Astrocyte of the cerebellum (primary cell): ENCODE data around the gene PRKACA.

ENCODE experiments used
- DNase-seq: peaks from one replicate; pipeline ENCODE4 v3.0.0-alpha.2; 2011; ENCODE audit warnings: low read depth
- H3K4me3 ChIP-seq: 2 replicates; pipeline ENCODE4 v1.5.1; 2011; ENCODE audit warnings: mild to moderate bottlenecking, low read depth, low read length, moderate library complexity
- in situ Hi-C: cut with HindIII; loops from 2 replicates; pipeline ENCODE4 v1.10.0; 2017; ENCODE audit warnings: low sequenced_read_pairs
- TF ChIP-seq, protein P1 (sequence below): IDR thresholded peaks from 2 replicates; pipeline ENCODE4 v1.5.1; 2012; ENCODE audit warnings: low read length, low read depth, moderate library complexity, mild to moderate bottlenecking; ENCODE audit errors: missing control alignments

PRKACA gene

DNA sequence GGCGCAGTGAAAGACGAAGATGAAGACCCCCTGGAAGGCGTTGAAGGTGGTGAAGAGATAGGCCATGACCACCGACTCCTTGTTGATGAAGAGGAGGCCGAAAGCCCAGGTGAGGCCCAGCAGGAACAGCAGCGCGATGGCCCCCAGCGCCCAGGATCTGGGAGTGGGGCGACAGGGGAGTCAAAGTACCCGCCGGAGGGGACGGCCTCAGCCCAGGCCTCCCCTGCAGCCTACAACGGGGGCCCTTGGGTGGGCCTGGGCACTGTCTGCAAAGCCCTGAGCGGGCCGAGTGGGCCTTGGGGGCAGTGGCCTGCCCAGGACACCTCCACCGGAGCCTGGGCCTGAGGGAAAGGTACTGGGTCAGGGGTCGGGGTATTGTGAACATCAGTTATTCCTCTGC is 37.8 kb upstream of the PRKACA start:
- in situ Hi-C loops: no loop called here
- DNase-seq: no peak
- H3K4me3 ChIP-seq: no peak overlapping the region
- TF ChIP-seq, protein P1, sequence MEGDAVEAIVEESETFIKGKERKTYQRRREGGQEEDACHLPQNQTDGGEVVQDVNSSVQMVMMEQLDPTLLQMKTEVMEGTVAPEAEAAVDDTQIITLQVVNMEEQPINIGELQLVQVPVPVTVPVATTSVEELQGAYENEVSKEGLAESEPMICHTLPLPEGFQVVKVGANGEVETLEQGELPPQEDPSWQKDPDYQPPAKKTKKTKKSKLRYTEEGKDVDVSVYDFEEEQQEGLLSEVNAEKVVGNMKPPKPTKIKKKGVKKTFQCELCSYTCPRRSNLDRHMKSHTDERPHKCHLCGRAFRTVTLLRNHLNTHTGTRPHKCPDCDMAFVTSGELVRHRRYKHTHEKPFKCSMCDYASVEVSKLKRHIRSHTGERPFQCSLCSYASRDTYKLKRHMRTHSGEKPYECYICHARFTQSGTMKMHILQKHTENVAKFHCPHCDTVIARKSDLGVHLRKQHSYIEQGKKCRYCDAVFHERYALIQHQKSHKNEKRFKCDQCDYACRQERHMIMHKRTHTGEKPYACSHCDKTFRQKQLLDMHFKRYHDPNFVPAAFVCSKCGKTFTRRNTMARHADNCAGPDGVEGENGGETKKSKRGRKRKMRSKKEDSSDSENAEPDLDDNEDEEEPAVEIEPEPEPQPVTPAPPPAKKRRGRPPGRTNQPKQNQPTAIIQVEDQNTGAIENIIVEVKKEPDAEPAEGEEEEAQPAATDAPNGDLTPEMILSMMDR: no peak

DNA sequence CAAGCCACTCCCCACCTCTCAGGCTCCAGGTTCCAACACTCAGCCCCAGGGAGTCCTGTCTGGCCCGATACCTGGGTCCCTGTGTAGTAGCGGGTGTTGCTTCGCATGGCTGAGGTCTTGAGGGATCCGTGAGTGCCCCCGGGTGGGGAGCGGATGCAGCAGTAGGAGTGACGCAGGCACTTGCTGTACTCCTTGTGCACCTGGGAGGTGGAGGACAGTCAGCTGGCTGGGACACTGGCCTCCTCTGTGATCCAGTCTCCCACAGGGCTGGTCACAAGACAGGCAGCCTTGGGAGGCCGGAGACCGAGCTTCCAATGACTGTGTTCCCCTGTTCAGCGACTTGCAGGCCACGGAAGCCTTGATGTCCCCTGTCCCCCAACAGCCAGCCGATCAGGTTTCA is 35.2 kb upstream of the PRKACA start:
- TF ChIP-seq, protein P1: no peak
- no peak overlapping the region for H3K4me3 ChIP-seq
- in situ Hi-C loops: no loop called here
- DNase-seq: no peak

DNA sequence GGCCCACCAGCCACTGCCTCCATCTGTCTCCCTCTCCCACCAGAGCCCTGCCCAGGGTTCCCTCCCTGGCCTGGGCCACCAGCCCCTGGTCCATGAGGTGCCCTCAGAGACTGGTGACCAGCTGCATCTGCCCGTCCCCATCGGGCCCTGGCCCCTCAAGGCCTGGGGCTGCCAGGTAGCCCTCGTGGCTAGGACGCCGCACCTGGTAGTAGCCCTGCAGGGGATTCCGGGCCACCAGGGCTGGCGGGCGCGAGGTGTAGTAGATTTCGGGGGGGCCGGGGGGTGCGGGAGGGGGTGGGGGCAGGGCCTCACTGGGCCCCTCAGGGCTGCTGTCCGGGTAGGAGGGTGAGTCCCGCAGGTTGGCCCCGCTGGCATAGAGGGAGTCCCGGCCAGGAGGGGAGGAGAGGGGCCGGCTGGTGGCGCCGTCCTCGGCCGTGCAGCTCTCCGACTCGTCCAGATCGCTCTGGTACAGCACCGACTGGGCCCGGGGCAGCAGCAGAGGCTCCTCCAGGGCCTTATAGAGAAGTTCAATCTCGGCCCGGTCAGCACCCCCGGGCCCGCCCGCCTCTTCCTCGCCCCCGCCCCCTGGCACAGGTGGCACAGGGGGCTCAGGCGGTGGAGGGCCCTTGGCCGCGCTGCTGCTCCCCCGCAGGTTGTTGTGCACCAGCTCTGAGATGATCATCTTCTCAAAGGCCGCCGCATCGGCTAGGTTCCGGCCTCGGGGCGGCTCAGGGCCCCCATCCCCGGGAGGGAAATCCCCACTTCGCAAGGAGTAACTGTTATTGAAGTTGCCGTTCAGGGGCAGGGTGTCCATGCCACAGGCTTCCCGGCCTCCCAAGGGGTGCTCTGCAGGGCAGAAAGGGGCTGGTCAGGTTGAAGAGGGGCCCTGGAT is 33.5 kb upstream of the PRKACA start:
- H3K4me3 ChIP-seq: no peak overlapping the region
- in situ Hi-C loops: no loop called here
- TF ChIP-seq, protein P1: no peak
- no peak for DNase-seq

DNA sequence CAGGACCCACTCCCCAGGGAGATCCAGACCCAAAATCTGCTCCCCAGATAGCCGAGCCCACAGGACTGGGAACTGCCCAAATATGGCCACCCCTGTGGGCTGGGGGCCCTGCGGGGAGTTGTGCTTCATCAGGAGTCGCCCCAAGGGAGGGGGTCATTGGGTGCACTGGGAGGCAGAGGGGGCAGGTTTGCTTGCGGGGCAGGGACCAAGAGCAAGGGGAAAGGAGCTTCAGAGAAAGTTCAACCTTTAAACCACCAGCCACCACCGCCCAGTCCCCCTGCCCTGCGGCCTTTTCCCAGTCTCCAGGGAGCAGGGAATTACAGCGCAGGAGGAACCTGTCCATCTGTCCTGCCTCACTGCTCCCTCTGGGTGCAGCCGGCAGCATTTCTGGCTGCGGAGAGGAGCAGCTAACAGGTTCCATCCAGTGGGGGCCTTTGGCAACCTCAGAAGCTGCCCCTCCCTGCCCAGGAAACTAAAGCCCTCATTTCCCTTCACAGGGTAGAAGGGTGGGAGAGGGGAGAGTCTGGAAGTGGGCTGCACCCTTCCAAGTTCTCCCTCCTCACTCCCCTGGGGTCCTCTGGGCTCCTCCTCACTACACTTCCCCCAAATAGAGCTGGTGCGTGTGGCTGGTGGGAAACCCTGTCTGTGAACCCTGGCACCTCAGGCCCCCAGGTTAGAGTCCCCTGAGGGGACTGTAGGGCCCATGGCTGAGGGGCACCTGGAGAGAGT is 32.6 kb upstream of the PRKACA start:
- TF ChIP-seq, protein P1: no peak
- H3K4me3 ChIP-seq: no peak overlapping the region
- no peak for DNase-seq
- in situ Hi-C loops: no loop called here

DNA sequence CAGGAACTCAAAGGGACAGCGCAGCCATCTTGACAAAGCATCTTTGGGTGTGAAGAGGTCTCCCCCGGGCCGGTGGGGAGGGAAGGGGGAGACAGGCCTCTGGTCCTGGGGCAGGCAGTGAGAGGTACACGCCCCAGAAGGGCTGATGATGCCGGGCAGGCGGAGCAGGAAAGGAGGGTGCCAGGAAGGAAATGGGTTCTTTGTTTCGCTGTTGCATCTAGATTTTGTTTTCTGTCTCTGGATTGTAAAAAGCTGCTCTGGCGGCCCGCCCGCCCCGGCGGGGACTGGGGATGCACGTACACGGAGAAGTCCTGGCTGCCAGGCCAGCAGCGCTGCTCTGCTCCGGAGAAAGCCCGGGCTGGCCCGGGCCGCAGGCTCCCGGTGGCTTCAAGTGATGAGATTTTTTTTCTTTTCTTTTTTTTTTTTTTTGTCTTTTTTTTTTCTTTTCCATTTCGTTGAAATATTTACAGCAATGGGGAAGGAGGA is 32.0 kb upstream of the PRKACA start:
- in situ Hi-C loops: no loop called here
- no peak for DNase-seq

DNA sequence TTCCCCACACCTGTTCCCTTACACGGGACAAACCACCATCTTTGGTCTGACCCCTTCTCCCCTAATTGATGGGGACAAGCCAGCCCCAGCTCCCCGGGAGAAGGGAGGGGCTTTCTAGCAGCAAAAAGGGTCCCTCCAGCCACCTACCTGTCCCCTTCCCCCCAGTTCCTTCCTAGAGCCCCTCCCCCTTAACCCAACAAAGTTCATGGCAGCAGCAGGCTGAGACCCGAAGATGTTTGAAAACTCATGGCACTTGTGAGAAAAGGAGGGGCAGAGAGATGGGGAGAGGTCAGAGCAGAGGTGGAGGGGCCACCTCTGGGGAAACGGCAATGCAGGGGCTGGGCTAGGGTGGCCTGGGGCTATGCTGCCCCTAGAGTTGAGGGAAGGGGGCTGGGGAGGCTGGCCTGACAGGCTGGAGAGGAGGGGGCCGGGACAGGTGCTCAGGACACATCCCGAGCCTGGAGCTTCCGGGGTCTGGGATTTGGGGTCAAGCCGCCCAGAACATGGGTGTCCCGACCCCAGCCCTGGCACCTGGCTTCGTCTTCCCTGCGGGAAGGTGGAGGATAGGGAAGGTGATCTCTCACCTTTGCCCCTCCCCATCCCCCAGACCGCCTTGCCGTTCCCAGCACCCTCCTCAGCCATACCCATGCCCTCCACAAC is 31.3 kb upstream of the PRKACA start:
- TF ChIP-seq, protein P1: no peak
- DNase-seq: no peak
- H3K4me3 ChIP-seq: no peak overlapping the region
- in situ Hi-C loops: no loop called here

More for the DNA sequence above, 32.0 kb upstream of the PRKACA start:
- no peak overlapping the region for H3K4me3 ChIP-seq
- TF ChIP-seq, protein P1: no peak
